A549 (cell line): ENCODE results near the gene CHST6. TPM values are rescaled to one million over a fixed set of nuclear protein-coding genes. Genes with fewer than 3 reads are reported as not detected.
"Not testable (repeated sequence)": the region's sequence is repeated elsewhere in the genome, so short reads cannot be mapped to it uniquely, and the experiment has no call there.

Experiments
- ATAC-seq, 2 experiments: fragments of 200-7000 bp in 1 of 2; fragments of >200 bp in 1 of 2; cut with Nextera tagmentation in 1 of 2; cut with Tn5 transposase in 1 of 2; 3 replicates each; pipeline versions ENCODE4 v1.8.0 to v1.9.1; 2018 to 2020; ENCODE audit warnings: mild to moderate bottlenecking in 1 of 2, moderate library complexity in 1 of 2
- CTCF ChIA-PET: fragments of 300-600 bp; sonication (Branson Sonifier 250); formaldehyde crosslinking; extraction: SDS; loops from one replicate; lab custom pipeline; 2021; ENCODE audit warnings: antibody characterized with exemption, inconsistent platforms; lab: Yijun Ruan, JAX
- POLR2A ChIA-PET: fragments of 350-600 bp; formaldehyde crosslinking; extraction: SDS; loops from one replicate; lab custom pipeline; 2021; ENCODE audit warnings: antibody characterized with exemption, inconsistent platforms; lab: Yijun Ruan, JAX
- DNase-seq, 2 experiments: peaks; one replicate each; pipeline versions ENCODE4 v3.0.0 to v3.0.0-alpha.2; 2011 to 2016; ENCODE audit warnings: low read depth in 1 of 2, low spot score in 1 of 2
- FAIRE-seq: peaks from 2 replicates; lab custom pipeline; 2011; peaks lifted over from hg19 to GRCh38; lab: Jason Lieb, UNC
- H3K27ac ChIP-seq, 2 experiments: fragments of >200 bp; sonication (Bioruptor Twin); formaldehyde crosslinking; 3 replicates each; pipeline ENCODE4 v1.5.1; 2016 to 2017
- H3K4me1 ChIP-seq: fragments of >200 bp; sonication (Bioruptor Twin); formaldehyde crosslinking; 3 replicates; pipeline ENCODE4 v1.6.1; 2016
- H3K4me2 ChIP-seq: fragments of >200 bp; sonication (Bioruptor Twin); formaldehyde crosslinking; 3 replicates; pipeline ENCODE4 v1.6.1; 2016
- H3K4me3 ChIP-seq: fragments of >200 bp; sonication (Bioruptor Twin); formaldehyde crosslinking; 3 replicates; pipeline ENCODE4 v1.5.1; 2016
- H3K9me3 ChIP-seq: fragments of >200 bp; sonication (Bioruptor Twin); formaldehyde crosslinking; 3 replicates; pipeline ENCODE4 v1.6.1; 2016
- CBX2 ChIP-seq: fragments of 200-600 bp; sonication (generic); IDR thresholded peaks from 2 replicates; pipeline ENCODE4 v1.6.1; 2016; ENCODE audit warnings: low read depth, mild to moderate bottlenecking, borderline replicate concordance
- CBX8 ChIP-seq: fragments of 200-600 bp; sonication (generic); IDR thresholded peaks from 2 replicates; pipeline ENCODE4 v1.6.1; 2016
- CEBPB ChIP-seq, 2 experiments: fragments of >200 bp in 1 of 2; sonication (Bioruptor Twin) in 1 of 2; formaldehyde crosslinking in 1 of 2; IDR thresholded peaks; 2 replicates each; pipeline ENCODE4 v1.6.1; 2012 to 2016
- CHD4 ChIP-seq: fragments of 200-600 bp; sonication (generic); IDR thresholded peaks from 2 replicates; pipeline ENCODE4 v1.6.1; 2016; ENCODE audit warnings: antibody characterized with exemption, mild to moderate bottlenecking, borderline replicate concordance
- EP300 ChIP-seq, 2 experiments: fragments of >200 bp; sonication (Bioruptor Twin); formaldehyde crosslinking; IDR thresholded peaks; 2 replicates in 1 of 2; 3 replicates in 1 of 2; pipeline ENCODE4 v1.6.1; 2016 to 2017
- FOXS1 ChIP-seq: fragments of 250-450 bp; sonication (Bioruptor Pico); IDR thresholded peaks from 2 replicates; pipeline ENCODE4 v1.5.0; 2020; ENCODE audit warnings: mild to moderate bottlenecking, moderate library complexity
- GATA3 ChIP-seq: IDR thresholded peaks from 2 replicates; pipeline ENCODE4 v1.6.1; 2012; ENCODE audit warnings: borderline replicate concordance
- HEYL ChIP-seq: fragments of 250-450 bp; sonication (Bioruptor Pico); IDR thresholded peaks from 2 replicates; pipeline ENCODE4 v1.8.0; 2021; ENCODE audit warnings: mild to moderate bottlenecking, moderate library complexity
- HOXB13 ChIP-seq: fragments of 250-450 bp; sonication (Bioruptor Pico); IDR thresholded peaks from 2 replicates; pipeline ENCODE4 v1.5.0; 2020; ENCODE audit warnings: low read depth, mild to moderate bottlenecking, moderate library complexity
- JUNB ChIP-seq: fragments of >200 bp; sonication (Bioruptor Twin); formaldehyde crosslinking; IDR thresholded peaks from 2 replicates; pipeline ENCODE4 v1.6.1; 2016
- KDM1A ChIP-seq: fragments of 200-600 bp; sonication (generic); IDR thresholded peaks from 2 replicates; pipeline ENCODE4 v1.6.1; 2016; ENCODE audit warnings: low read depth, mild to moderate bottlenecking
- MYC ChIP-seq: IDR thresholded peaks from 2 replicates; pipeline ENCODE4 v1.6.1; 2012; ENCODE audit warnings: mild to moderate bottlenecking, inconsistent platforms, low read length, improper control_type of control experiment, borderline replicate concordance
- NFE2L2 ChIP-seq: fragments of 150-350 bp; conservative IDR thresholded peaks from 2 replicates; pipeline ENCODE4 v1.6.1; 2014; ENCODE audit warnings: low read length
- NPAS2 ChIP-seq: fragments of 250-450 bp; sonication (Bioruptor Pico); IDR thresholded peaks from 2 replicates; pipeline ENCODE4 v1.8.0; 2022; ENCODE audit warnings: mild to moderate bottlenecking, moderate library complexity, borderline replicate concordance
- PHF8 ChIP-seq: fragments of 200-600 bp; sonication (generic); IDR thresholded peaks from 2 replicates; pipeline ENCODE4 v1.6.1; 2016; ENCODE audit warnings: low read depth, mild to moderate bottlenecking, antibody characterized with exemption, moderate library complexity, borderline replicate concordance
- POLR2A ChIP-seq: IDR thresholded peaks from 2 replicates; pipeline ENCODE4 v1.6.1; 2012; ENCODE audit warnings: mild to moderate bottlenecking, low read length
- RFX5 ChIP-seq: fragments of 450-650 bp; IDR thresholded peaks from 2 replicates; pipeline ENCODE4 v1.7.1; 2014; ENCODE audit warnings: antibody characterized with exemption, mild to moderate bottlenecking, moderate library complexity
- SMC3 ChIP-seq: fragments of >200 bp; sonication (Bioruptor Twin); formaldehyde crosslinking; IDR thresholded peaks from 3 replicates; pipeline ENCODE4 v1.6.1; 2018; ENCODE audit warnings: inconsistent platforms
- SREBF2 ChIP-seq: fragments of 450-650 bp; IDR thresholded peaks from 2 replicates; pipeline ENCODE4 v1.6.1; 2014; ENCODE audit warnings: mild to moderate bottlenecking, moderate library complexity
- ZNF302 ChIP-seq: fragments of 250-450 bp; sonication (Bioruptor Pico); IDR thresholded peaks from 2 replicates; pipeline ENCODE4 v1.9.0; 2021; ENCODE audit warnings: inconsistent platforms, mild to moderate bottlenecking, moderate library complexity
- WGBS: methylation state at CpG from one replicate; pipeline ENCODE4 v1.1.6; 2017; ENCODE audit errors: missing lambda C conversion rate; 5-methylcytosine and 5-hydroxymethylcytosine counted together
- polyA minus RNA-seq: library from RNA; depleted of rRNA, polyadenylated mRNA; stranded (reverse); fragments of >200 nt; gene quantifications from 2 replicates; pipeline ENCODE4 v1.2.3, GENCODE V29; 2011; rRNA and poly(A)+ RNA removed
- polyA plus RNA-seq, 4 experiments: library from polyadenylated mRNA; depleted of rRNA in 3 of 4; stranded (reverse); fragments of >200 nt; fragmentation: RNase III in 1 of 4; extraction: RNeasy Plus Mini Kit Qiagen cat#74134 plus additional on column Dnase treatment in 1 of 4; gene quantifications; 2 replicates in 3 of 4; 3 replicates in 1 of 4; pipeline ENCODE4 v1.2.3, GENCODE V29; 2011 to 2017
- TF ChIP-seq, protein P1 (sequence below): IDR thresholded peaks from 2 replicates; pipeline ENCODE4 v1.6.1; 2012
- TF ChIP-seq, protein P2 (sequence below): fragments of >200 bp; sonication (Bioruptor Twin); formaldehyde crosslinking; IDR thresholded peaks from 3 replicates; pipeline ENCODE4 v1.6.1; 2016
- TF ChIP-seq, protein P3 (sequence below): fragments of >200 bp; sonication (Bioruptor Twin); formaldehyde crosslinking; IDR thresholded peaks from 3 replicates; pipeline ENCODE4 v1.5.1; 2016
- TF ChIP-seq, protein P4 (sequence below): IDR thresholded peaks from 2 replicates; pipeline ENCODE4 v1.6.1; 2012; ENCODE audit warnings: low read depth, borderline replicate concordance
- TF ChIP-seq, protein P5 (sequence below): fragments of 250-450 bp; sonication (Bioruptor Pico); IDR thresholded peaks from 2 replicates; pipeline ENCODE4 v1.5.0; 2020; ENCODE audit warnings: low read depth, mild to moderate bottlenecking, moderate library complexity
- TF ChIP-seq, protein P6 (sequence below): fragments of >200 bp; sonication (Bioruptor Twin); formaldehyde crosslinking; IDR thresholded peaks from 2 replicates; pipeline ENCODE4 v1.6.1; 2016

CHST6 gene
- polyA plus RNA-seq (2011; rRNA removed) (0.37 and 0.57 TPM in 2 replicates), polyA plus RNA-seq (2017; fragmentation: RNase III; extraction: RNeasy Plus Mini Kit Qiagen cat#74134 plus additional on column Dnase treatment) (0.38 to 0.74 TPM (median 0.65 TPM) in 3 replicates), polyA minus RNA-seq (0.39 and 0.74 TPM in 2 replicates)
- polyA plus RNA-seq (2012; cell fraction: cytosol; rRNA removed): 0.16 and 0.27 TPM in 2 replicates
- 0.31 and 0.73 TPM in 2 replicates for polyA plus RNA-seq (2012; cell fraction: nucleus; rRNA removed)

DNA sequence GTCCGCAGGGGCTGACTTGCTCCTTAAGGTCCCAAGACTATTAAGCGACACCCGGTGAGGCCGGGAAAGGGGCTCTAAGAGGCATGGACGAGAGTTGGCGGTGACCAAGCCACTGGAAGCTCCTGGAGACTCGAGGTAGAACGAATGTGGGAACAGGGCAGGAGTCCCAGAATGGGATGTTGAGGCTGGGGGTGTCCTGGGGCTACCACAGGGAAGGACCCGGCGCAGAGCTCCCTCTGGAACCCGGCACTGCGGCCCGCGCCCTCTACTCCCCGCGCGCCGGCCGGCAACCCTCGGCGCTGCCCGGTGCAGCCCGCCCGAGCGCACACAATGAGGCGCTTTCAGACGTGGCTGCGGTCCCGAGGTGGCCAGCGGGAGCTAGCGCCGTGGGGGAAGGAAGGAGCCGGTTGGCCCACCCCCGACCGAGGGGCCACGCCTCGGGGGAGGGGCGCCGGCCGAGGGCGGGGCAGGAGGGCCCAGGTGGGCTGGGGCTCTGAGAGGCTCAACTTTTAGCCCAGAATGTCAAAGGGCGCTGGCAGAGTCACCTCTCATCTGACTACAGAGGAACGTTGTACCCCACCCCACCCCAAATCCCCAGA, at the start of gene CHST6:
CHST6 (minus strand) TSS at position 366 of the 599 bp plus-strand sequence. CDS start 15,613 bp downstream, outside the sequence.
- DNase-seq (peak in 1 of 2 experiments; percentile 17), FAIRE-seq (no peak), ATAC-seq (peak; percentile 47 to 82; a peak in 4 of 6 replicates)
- Histone ChIP-seq H3K4me2 (peak within 1 kb of the TSS; percentile 94), H3K27ac (peak within 1 kb of the TSS; percentile 60 to 83; a peak in 5 of 6 replicates), H3K4me3 (peak within 1 kb of the TSS; percentile 44), H3K9me3 (no peaks in the 10 kb centered on the region), H3K4me1 (0 out of 3 replicates have a peak, but pooled peaks cover 3% of the 10 kb centered on the region)
- WGBS: 46% methylated on average over 11 of the region's 43 CpGs
- no peak for TF ChIP-seq PHF8
- no peak for TF ChIP-seq RFX5
- no peak for TF ChIP-seq HEYL
- TF ChIP-seq JUNB: no peak
- no peak for TF ChIP-seq EP300 (IDR thresholded peaks at IDR 0.05)
- TF ChIP-seq, protein P1, sequence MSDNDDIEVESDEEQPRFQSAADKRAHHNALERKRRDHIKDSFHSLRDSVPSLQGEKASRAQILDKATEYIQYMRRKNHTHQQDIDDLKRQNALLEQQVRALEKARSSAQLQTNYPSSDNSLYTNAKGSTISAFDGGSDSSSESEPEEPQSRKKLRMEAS: no peak
- TF ChIP-seq, protein P2, sequence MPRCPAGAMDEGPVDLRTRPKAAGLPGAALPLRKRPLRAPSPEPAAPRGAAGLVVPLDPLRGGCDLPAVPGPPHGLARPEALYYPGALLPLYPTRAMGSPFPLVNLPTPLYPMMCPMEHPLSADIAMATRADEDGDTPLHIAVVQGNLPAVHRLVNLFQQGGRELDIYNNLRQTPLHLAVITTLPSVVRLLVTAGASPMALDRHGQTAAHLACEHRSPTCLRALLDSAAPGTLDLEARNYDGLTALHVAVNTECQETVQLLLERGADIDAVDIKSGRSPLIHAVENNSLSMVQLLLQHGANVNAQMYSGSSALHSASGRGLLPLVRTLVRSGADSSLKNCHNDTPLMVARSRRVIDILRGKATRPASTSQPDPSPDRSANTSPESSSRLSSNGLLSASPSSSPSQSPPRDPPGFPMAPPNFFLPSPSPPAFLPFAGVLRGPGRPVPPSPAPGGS: no peak
- no peak; the same call in 1 of the 2 replicates for TF ChIP-seq POLR2A
- TF ChIP-seq ZNF302 (CRISPR knock-in tag): no peak
- no peak for TF ChIP-seq CBX2
- TF ChIP-seq FOXS1 (CRISPR knock-in tag): no peak
- TF ChIP-seq, protein P3, sequence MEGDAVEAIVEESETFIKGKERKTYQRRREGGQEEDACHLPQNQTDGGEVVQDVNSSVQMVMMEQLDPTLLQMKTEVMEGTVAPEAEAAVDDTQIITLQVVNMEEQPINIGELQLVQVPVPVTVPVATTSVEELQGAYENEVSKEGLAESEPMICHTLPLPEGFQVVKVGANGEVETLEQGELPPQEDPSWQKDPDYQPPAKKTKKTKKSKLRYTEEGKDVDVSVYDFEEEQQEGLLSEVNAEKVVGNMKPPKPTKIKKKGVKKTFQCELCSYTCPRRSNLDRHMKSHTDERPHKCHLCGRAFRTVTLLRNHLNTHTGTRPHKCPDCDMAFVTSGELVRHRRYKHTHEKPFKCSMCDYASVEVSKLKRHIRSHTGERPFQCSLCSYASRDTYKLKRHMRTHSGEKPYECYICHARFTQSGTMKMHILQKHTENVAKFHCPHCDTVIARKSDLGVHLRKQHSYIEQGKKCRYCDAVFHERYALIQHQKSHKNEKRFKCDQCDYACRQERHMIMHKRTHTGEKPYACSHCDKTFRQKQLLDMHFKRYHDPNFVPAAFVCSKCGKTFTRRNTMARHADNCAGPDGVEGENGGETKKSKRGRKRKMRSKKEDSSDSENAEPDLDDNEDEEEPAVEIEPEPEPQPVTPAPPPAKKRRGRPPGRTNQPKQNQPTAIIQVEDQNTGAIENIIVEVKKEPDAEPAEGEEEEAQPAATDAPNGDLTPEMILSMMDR: no peak
- no peak for TF ChIP-seq CHD4
- ChIA-PET POLR2A (interaction anchor here (0.8 to 1.6 kb wide), 3 partner anchors 8 to 62 kb away, joined by 3 to 4 read pairs (median 3); partner anchors contain the start of gene CFDP1), CTCF (interaction anchor here (0.7 to 5.4 kb wide), 9 partner anchors 9 to 296 kb away, joined by 3 to 41 read pairs (median 5); no protein-coding TSS in a partner anchor)

DNA sequence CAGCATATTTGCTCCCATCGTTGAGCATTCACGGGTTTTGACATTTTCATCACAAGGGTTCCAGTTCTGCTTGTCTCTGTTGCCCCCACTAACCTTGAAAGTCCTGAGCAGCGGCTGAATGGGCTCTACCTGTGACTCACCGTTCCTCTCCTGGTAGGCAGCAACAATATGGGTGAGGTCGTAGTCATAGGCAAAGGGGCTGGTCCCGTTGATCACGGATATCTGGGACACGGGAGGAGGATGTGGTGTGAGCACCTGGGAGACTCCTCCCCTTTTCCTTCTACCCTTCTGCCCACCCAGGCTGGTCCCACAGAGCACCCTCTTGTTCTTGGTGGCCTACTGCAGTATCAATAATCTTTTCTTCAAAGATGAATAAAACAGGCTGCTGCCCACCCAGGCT, 47.2 kb upstream of the CHST6 start:
- POLR2A ChIA-PET, FAIRE-seq, DNase-seq, H3K4me1 ChIP-seq, H3K27ac ChIP-seq, H3K4me2 ChIP-seq, ATAC-seq, H3K4me3 ChIP-seq, H3K9me3 ChIP-seq: not testable (repeated sequence)
- 81% methylated on average over 8 of the region's 8 CpGs for WGBS
- CTCF ChIA-PET: interaction anchor here (1.0 kb wide), 1 partner anchor 26 kb away, joined by 3 read pairs; no protein-coding TSS in a partner anchor

DNA sequence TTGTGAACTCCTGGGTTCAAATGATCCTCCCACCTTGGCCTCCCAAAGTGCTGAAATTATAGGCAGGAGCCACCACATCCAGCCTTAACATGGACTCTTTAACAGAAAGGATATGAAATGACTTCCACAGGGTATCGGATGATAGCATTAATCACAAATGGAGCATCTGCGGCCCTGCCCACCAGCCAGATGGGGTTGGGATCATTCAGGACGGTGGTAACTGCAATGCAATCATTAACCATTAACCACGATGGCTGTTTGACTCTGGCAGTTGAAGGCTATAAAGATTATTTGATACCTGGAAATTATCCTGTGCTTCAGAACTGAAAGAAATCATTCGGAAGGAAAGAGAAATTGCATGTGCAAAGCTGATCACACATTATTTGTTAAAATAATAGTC, 46.0 kb upstream of the CHST6 start:
- Histone ChIP-seq H3K4me2 (no peak overlapping the region), H3K4me3 (no peak overlapping the region), H3K4me1 (no peaks in the 10 kb centered on the region), H3K9me3 (no peaks in the 10 kb centered on the region), H3K27ac (no peak overlapping the region)
- WGBS: 75% methylated on average over 5 of the region's 5 CpGs
- CTCF ChIA-PET: interaction anchor here (0.6 to 1.0 kb wide), 3 partner anchors 24 to 548 kb away, joined by 3 read pairs; no protein-coding TSS in a partner anchor
- FAIRE-seq (no peak), DNase-seq (no peak), ATAC-seq (no peak)
- POLR2A ChIA-PET: no interaction called here
- TF ChIP-seq, protein P4, sequence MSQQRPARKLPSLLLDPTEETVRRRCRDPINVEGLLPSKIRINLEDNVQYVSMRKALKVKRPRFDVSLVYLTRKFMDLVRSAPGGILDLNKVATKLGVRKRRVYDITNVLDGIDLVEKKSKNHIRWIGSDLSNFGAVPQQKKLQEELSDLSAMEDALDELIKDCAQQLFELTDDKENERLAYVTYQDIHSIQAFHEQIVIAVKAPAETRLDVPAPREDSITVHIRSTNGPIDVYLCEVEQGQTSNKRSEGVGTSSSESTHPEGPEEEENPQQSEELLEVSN: no peak
- no peak for TF ChIP-seq PHF8
- TF ChIP-seq NPAS2 (CRISPR knock-in tag): no peak
- no peak for TF ChIP-seq GATA3
- no peak for TF ChIP-seq HEYL
- TF ChIP-seq NFE2L2: no peak
- no peak for TF ChIP-seq CBX8
- TF ChIP-seq, protein P5, sequence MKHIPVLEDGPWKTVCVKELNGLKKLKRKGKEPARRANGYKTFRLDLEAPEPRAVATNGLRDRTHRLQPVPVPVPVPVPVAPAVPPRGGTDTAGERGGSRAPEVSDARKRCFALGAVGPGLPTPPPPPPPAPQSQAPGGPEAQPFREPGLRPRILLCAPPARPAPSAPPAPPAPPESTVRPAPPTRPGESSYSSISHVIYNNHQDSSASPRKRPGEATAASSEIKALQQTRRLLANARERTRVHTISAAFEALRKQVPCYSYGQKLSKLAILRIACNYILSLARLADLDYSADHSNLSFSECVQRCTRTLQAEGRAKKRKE: no peak
- TF ChIP-seq, protein P6, sequence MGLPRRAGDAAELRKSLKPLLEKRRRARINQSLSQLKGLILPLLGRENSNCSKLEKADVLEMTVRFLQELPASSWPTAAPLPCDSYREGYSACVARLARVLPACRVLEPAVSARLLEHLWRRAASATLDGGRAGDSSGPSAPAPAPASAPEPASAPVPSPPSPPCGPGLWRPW: no peak
- no peak for TF ChIP-seq HOXB13
- TF ChIP-seq SREBF2: no peak
- TF ChIP-seq CEBPB (IDR thresholded peaks at IDR 0.05): no peak
- TF ChIP-seq SMC3: no peak
- no peak for TF ChIP-seq KDM1A
- no peak for TF ChIP-seq MYC
- no peak for TF ChIP-seq FOXS1 (CRISPR knock-in tag)
